ENCODE results near the gene ANKRD13A.
"Not testable (repeated sequence)": the region's sequence is repeated elsewhere in the genome, so short reads cannot be mapped to it uniquely, and the experiment has no call there.

ANKRD13A gene

GRCh38 chr12:109972821-109973220 is 26.4 kb upstream of the ANKRD13A start:
- no peak for TF ChIP-seq CTCF (IDR thresholded peaks at IDR 0.05; ENCODE audit: control insufficient read depth, extremely low read depth, insufficient read depth)
- DNase-seq (ENCODE audit: low read depth) = no peak
- no peak overlapping the region for H3K4me3 ChIP-seq (ENCODE audit: low read depth, low read length)

- DNase-seq (ENCODE audit: low read depth) = no peak
- TF ChIP-seq CTCF (IDR thresholded peaks at IDR 0.05; ENCODE audit: control insufficient read depth, extremely low read depth, insufficient read depth) = no peak
- H3K4me3 ChIP-seq (ENCODE audit: low read depth, low read length) = no peak overlapping the region
Observed at GRCh38 chr12:109981311-109981710, 17.9 kb upstream of the ANKRD13A start.

- no peak for DNase-seq (ENCODE audit: low read depth)
- no peak for TF ChIP-seq CTCF (IDR thresholded peaks at IDR 0.05; ENCODE audit: control insufficient read depth, extremely low read depth, insufficient read depth)
- H3K4me3 ChIP-seq (ENCODE audit: low read depth, low read length) = no peak overlapping the region
Observed at GRCh38 chr12:109982210-109982609, 17.0 kb upstream of the ANKRD13A start.

- no peak for DNase-seq (ENCODE audit: low read depth)
- no peak overlapping the region for H3K4me3 ChIP-seq (ENCODE audit: low read depth, low read length)
- no peak for TF ChIP-seq CTCF (IDR thresholded peaks at IDR 0.05; ENCODE audit: control insufficient read depth, extremely low read depth, insufficient read depth)
Observed at GRCh38 chr12:109983432-109984142, 15.6 kb upstream of the ANKRD13A start.

- not testable (repeated sequence) for DNase-seq (ENCODE audit: low read depth); H3K4me3 ChIP-seq (ENCODE audit: low read depth, low read length)
Observed at GRCh38 chr12:109986236-109986635, 13.0 kb upstream of the ANKRD13A start.

- no peak for TF ChIP-seq CTCF (IDR thresholded peaks at IDR 0.05; ENCODE audit: control insufficient read depth, extremely low read depth, insufficient read depth)
- no peak for DNase-seq (ENCODE audit: low read depth)
- H3K4me3 ChIP-seq (ENCODE audit: low read depth, low read length) = no peak overlapping the region
Observed at GRCh38 chr12:109987615-109988014, 11.6 kb upstream of the ANKRD13A start.

- DNase-seq (ENCODE audit: low read depth) = no peak
- no peak for TF ChIP-seq CTCF (IDR thresholded peaks at IDR 0.05; ENCODE audit: control insufficient read depth, extremely low read depth, insufficient read depth)
- no peak overlapping the region for H3K4me3 ChIP-seq (ENCODE audit: low read depth, low read length)
Observed at GRCh38 chr12:109988274-109988673, 11.0 kb upstream of the ANKRD13A start.
